HG03139 (cell line): ENCODE measurements around the gene PRMT1.

Experiments used
- ATAC-seq: cut with Tn5 transposase; IDR thresholded peaks from one replicate; pipeline ENCODE4 v1.9.1; 2021; ENCODE audit not compliant: unreplicated experiment

The PRMT1 gene

GRCh38 chr19:49667473-49667872, 9.6 kb upstream of the PRMT1 start:
- ATAC-seq: no peak

GRCh38 chr19:49669516-49669915, 7.6 kb upstream of the PRMT1 start:
- ATAC-seq: no peak

GRCh38 chr19:49672131-49672919, 4.7 kb upstream of the PRMT1 start:
- no peak for ATAC-seq

GRCh38 chr19:49676136-49676783, 811 bp upstream of the PRMT1 start:
- ATAC-seq: peak; percentile 14

GRCh38 chr19:49676784-49677230, 264 bp upstream of the PRMT1 start:
- peak; percentile 61 for ATAC-seq

- no peak for ATAC-seq
These were observed 1.0 kb downstream of the PRMT1 start for GRCh38 chr19:49677901-49678674.

- ATAC-seq: no peak
These were observed 2.1 kb downstream of the PRMT1 start for GRCh38 chr19:49678985-49679770.

GRCh38 chr19:49679771-49680413, 2.8 kb downstream of the PRMT1 start:
- ATAC-seq: no peak

GRCh38 chr19:49680421-49681351, 3.6 kb downstream of the PRMT1 start:
- ATAC-seq: no peak

GRCh38 chr19:49681830-49682229, 4.8 kb downstream of the PRMT1 start:
- no peak for ATAC-seq

GRCh38 chr19:49682274-49682673, 5.2 kb downstream of the PRMT1 start:
- ATAC-seq: no peak

GRCh38 chr19:49683814-49684250, 6.8 kb downstream of the PRMT1 start:
- ATAC-seq: no peak

GRCh38 chr19:49684251-49684982, 7.3 kb downstream of the PRMT1 start:
- no peak for ATAC-seq

GRCh38 chr19:49684983-49685553, 8.0 kb downstream of the PRMT1 start:
- no peak for ATAC-seq

GRCh38 chr19:49685845-49686332, 8.8 kb downstream of the PRMT1 start:
- no peak for ATAC-seq

GRCh38 chr19:49686503-49687088, 9.5 kb downstream of the PRMT1 start:
- ATAC-seq: no peak

GRCh38 chr19:49687150-49687549, 10.1 kb downstream of the PRMT1 start:
- no peak for ATAC-seq
